Prostate gland (tissue), 2 donors: Measurements from ENCODE around the gene GPR3.

Experiments
- CTCF ChIP-seq, 4 experiments: fragments of 200-600 bp in 2 of 4; fragments of 450-650 bp in 2 of 4; sonication (generic) in 2 of 4; IDR thresholded peaks; 1 replicate in 3 of 4; 2 replicates in 1 of 4; pipeline ENCODE4 v1.5.1; 2016 to 2019; ENCODE audit warnings: antibody characterized with exemption in 4 of 4, mild to moderate bottlenecking in 2 of 4, moderate library complexity in 2 of 4
- POLR2A ChIP-seq: fragments of 450-650 bp; IDR thresholded peaks from one replicate; pipeline ENCODE4 v1.6.1; 2016; ENCODE audit warnings: antibody characterized with exemption, mild to moderate bottlenecking
- POLR2AphosphoS5 ChIP-seq: sonication (generic); formaldehyde crosslinking; IDR thresholded peaks from one replicate; pipeline ENCODE4 v1.6.1; 2017; ENCODE audit warnings: antibody characterized with exemption

- TF ChIP-seq CTCF (IDR thresholded peaks at IDR 0.05) (no peak), POLR2A (no peak), POLR2AphosphoS5 (no peak)
Observed at GRCh38 chr1:27417713-27418112, 25.3 kb downstream of the GPR3 start.
